NOMO-1 (cell line): ENCODE measurements around the gene GOLGA5.
A peak's percentile ranks its signal among the peaks of the same experiment; 100 is the strongest.
"Not testable (repeated sequence)": the region's sequence is repeated elsewhere in the genome, so short reads cannot be mapped to it uniquely, and the experiment has no call there.

Source experiments
- DNase-seq, 2 experiments: peaks; one replicate each; lab custom pipeline; 2025; ENCODE audit not compliant: unreplicated experiment in 2 of 2; lab: John Stamatoyannopoulos, UW

GOLGA5 gene, protein sequence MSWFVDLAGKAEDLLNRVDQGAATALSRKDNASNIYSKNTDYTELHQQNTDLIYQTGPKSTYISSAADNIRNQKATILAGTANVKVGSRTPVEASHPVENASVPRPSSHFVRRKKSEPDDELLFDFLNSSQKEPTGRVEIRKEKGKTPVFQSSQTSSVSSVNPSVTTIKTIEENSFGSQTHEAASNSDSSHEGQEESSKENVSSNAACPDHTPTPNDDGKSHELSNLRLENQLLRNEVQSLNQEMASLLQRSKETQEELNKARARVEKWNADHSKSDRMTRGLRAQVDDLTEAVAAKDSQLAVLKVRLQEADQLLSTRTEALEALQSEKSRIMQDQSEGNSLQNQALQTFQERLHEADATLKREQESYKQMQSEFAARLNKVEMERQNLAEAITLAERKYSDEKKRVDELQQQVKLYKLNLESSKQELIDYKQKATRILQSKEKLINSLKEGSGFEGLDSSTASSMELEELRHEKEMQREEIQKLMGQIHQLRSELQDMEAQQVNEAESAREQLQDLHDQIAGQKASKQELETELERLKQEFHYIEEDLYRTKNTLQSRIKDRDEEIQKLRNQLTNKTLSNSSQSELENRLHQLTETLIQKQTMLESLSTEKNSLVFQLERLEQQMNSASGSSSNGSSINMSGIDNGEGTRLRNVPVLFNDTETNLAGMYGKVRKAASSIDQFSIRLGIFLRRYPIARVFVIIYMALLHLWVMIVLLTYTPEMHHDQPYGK

GRCh38 chr14:92793709-92794546 lies at the start of gene GOLGA5:
TSS of gene GOLGA5 (plus strand) at chr14:92794305. CDS start at chr14:92797438, 3,133 bp downstream.
- DNase-seq = peak; percentile 95 to 96

DNA sequence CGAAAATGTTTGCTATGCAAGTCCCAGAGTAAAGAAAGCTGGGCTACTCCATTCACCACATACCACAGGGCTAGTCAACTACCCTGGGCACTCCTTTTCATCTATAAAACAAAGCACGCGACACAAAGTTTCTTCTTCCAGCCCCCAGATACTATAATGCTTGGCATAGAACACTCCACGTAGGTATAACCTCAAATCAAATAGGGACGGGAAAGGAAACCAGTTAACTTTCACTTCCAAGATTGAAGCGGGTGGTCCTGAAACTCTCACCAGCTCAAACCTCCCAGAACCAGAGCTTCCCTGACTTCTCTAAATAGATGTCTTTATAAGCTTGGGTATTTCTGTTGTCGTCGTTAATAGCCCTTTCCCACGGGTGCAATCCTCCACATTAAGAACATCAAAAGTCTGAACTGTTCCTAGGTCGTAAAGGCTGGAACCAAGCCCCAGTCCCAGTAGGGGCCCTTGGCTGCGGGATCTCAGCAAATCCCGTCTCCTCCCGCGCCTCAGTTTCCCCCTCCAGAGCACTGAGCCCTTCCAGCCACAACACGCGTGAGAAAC lies 46.3 kb upstream of the GOLGA5 start:
- DNase-seq = peak in 1 of 2 experiments; percentile 6

- peak; percentile 44 to 57 for DNase-seq
Measured at GRCh38 chr14:92748259-92749016, 45.7 kb upstream of the GOLGA5 start, which contains the start of gene LGMN. TSS of gene LGMN (minus strand) at chr14:92748627. CDS start at chr14:92732786, 15,841 bp downstream.

DNA sequence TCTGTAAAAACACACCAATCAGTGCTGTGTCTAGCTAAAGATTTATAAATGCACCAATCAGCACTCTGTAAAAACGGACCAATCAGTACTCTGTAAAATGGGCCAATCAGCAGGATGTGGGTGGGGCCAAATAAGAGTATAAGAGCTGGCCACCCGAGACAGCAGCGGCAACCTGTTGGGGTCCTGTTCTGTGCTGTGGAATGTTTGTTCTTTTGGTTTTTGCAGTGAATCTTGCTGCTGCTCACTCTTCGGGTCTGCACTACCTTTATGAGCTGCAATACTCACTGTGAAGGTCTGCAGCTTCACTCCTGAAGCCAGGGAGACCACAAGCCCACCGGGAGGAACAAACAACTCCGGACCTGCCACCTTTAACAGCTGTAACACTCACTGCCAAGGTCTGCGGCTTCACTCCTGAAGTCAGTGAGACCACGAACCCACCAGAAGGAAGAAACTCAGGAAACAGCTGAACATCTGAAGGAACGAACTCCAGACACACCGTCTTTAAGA lies 43.8 kb upstream of the GOLGA5 start:
- DNase-seq = not testable (repeated sequence)

GRCh38 chr14:92750994-92751400 lies 43.1 kb upstream of the GOLGA5 start:
- no peak for DNase-seq

DNA sequence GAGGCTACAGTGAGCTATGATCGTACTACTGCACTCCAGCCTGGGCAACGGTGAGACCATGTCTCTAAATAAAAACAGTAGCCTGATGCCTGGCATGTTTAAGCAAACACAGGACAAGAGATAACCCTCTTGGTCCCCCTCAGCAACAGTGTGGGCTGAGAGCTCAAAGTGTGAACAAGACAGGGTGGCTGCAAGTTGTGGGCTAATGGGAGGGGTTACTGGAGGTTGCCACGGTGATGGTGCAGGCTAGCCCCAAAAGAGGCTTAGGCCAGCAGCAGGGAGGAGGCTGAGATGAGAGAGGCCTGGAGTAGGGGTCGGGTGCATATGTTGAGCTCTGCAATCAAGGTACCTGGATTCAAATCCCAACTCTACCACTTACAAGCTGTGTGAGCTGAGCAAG lies 42.3 kb upstream of the GOLGA5 start:
- DNase-seq = no peak

DNA sequence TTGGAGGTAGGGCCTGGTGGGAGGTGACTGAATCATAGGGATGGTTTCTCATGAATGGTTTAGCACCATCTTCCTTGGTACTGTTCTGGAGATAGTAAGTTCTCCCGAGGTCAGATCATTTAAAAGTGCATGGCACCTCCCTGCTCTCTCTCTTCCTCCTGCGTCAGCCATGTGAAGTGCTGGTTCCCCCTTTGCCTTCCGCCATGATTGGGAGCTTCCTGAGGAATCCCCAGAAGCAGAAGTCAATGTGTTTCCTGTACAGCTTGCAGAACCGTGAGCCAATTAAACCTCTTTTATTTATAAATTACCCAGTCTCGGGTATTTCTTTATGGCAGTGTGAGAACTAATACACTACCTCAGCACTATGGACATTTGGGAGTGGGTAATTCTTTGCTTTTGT lies 40.9 kb upstream of the GOLGA5 start:
- DNase-seq = peak in 1 of 2 experiments; percentile 7

- DNase-seq = no peak
Measured at GRCh38 chr14:92754966-92755365, 39.1 kb upstream of the GOLGA5 start.

DNA sequence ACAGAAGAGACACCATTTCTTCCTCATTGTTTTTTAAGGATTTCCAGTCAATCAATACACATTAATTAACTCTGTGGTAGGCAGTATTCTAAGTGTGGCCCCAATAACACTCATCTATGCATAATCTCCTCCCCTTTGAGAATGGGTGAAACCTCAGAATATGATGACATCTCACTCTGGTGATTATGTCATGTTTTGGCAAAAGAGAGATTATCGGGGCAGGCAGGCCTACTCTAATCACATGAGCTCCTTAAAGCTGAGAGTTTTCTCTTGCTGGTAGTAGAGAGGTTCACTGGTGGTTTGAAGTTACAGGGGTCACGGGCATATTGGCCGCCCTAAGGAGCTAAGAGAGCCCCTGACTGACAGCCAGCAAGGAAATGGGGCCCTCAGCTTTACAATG lies 38.6 kb upstream of the GOLGA5 start:
- DNase-seq = no peak

DNA sequence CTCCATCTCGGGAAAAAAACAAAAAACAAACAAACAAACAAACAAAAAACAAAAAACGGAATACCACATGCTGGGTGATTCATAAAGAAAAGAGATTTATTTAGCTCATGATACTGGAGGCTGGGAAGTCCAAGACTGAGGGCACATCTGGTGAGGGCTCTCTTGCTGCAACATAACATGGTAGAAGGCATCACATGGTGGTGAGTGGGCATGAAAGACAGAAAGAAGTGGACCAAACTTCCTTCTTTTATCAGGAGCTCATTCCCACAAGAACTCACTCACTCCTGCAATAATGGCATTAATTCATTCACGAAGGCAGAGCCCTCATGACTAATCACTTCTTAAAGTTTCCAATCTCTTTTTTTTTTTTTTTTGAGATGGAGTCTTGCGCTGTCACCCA lies 37.7 kb upstream of the GOLGA5 start:
- DNase-seq = no peak

GRCh38 chr14:92759300-92759678 lies 34.8 kb upstream of the GOLGA5 start:
- DNase-seq = peak in 1 of 2 experiments; percentile 4

DNA sequence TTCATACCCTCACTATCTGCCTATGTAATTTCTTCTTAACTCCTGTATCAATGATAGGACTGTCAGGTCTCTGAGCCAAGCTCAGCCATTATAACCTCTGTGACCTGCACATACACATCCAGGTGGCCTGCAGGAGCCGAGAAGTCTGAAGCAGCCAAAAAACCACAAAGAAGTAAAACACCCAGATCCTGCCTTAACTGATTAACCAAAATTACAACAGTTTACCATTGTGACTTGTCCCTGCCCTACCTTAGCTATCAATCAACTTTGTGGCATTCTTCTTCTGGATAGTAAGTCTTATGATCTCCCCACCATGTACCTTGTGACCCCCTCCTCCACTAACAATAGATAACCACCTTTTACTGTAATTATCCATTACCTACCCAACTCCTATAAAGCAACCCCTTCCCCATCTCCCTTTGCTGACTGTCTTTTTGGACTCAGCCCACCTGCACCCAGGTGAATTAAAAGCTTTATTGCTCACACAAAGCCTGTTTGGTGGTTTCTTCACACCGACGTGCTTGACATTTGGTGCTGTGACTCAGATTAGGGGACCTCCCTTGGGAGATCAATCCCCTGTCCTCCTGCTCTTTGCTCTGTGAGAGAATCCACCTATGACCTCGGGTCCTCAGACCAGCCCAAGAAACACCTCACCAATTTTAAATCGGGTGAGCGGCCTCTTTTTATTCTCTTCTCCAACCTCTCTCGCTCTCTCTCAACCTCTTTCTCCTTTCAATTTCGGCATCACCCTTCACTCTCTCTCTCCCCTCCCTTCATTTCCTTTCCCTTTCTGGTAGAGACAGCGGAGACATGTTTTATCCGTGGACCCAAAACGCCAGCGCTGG lies 34.2 kb upstream of the GOLGA5 start:
- no peak for DNase-seq

DNA sequence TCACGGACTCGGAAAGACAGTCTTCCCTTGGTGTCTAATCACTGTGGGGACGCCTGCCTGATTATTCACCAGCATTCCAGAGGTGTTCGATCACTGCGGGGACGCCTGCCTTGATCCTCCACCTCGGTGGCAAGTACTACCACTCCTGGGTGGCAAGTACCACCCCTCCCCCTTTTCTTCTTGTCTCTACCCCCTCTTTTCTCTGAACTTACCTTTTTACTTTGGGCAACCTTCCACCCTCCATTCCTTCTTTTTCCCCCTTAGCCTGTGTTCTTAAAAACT lies 33.6 kb upstream of the GOLGA5 start:
- no peak for DNase-seq

GRCh38 chr14:92763666-92764631 lies 30.2 kb upstream of the GOLGA5 start:
- DNase-seq = not testable (repeated sequence)

GRCh38 chr14:92768236-92768635 lies 25.9 kb upstream of the GOLGA5 start:
- DNase-seq = not testable (repeated sequence)

- DNase-seq = no peak
Measured at GRCh38 chr14:92768795-92769194, 25.3 kb upstream of the GOLGA5 start.

DNA sequence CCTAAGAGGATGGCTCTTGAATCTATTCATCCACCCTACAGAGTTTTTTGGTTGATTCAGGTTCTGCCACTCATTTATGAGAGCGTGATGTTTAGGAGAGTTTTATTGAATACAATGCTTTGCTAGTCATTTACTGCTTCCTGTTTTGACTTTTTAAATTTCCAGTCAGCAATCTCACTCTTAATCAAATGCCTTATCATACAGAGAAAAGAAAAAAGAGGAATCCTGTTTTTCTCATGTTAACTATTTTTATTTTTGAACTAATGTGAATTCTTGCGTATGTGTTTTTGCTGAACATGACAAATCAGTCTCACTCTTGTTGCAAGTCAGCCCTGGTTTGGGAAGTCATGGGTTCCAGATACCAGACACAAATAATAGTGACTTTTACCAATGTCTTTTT lies 23.6 kb upstream of the GOLGA5 start:
- DNase-seq = no peak

DNA sequence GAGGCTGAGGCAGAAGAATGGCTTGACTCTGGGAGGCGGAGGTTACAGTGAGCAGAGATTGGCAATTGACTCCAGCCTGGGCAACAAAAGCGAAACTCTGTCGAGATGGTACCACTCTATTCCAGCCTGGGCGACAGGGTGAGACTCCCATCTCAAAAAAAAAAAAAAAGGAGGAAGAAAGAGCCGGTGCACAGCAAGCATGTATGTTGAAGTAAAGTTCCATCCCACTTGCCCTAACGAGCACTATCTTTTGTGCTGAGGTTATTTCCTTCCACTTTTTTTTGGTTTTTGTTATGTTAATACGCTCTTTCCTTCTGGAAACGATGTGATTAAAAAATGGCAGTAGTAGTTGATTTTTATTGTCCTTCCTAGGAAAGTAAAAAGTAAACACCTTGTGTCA lies 19.5 kb upstream of the GOLGA5 start:
- no peak for DNase-seq
